ENCODE results near the gene CMTM5.
A peak's percentile ranks its signal among the peaks of the same experiment; 100 is the strongest.

- TF ChIP-seq CTCF (IDR thresholded peaks at IDR 0.05) (peak; percentile 96), EZH2 (IDR thresholded peaks at IDR 0.05) (no peak)
Observed at GRCh38 chr14:23327947-23328744, 48.7 kb upstream of the CMTM5 start.
